HUES64 (cell line): Measurements from ENCODE around the gene MGA. TPM values are rescaled to one million over a fixed set of nuclear protein-coding genes. Genes with fewer than 3 reads are reported as not detected.
A peak's percentile ranks its signal among the peaks of the same experiment; 100 is the strongest.

Experiments used
- H3K27ac ChIP-seq: 2 replicates; pipeline ENCODE4 v1.7.0; 2013; ENCODE audit warnings: low read depth, low read length, inconsistent platforms
- H3K27me3 ChIP-seq: 2 replicates; pipeline ENCODE4 v1.6.1; 2013; ENCODE audit warnings: mild to moderate bottlenecking, low read length; ENCODE audit not compliant: insufficient read depth
- H3K36me3 ChIP-seq: 2 replicates; pipeline ENCODE4 v1.6.1; 2013; ENCODE audit warnings: mild to moderate bottlenecking, low read length; ENCODE audit not compliant: insufficient read depth
- H3K4me1 ChIP-seq: 2 replicates; pipeline ENCODE4 v1.6.1; 2013; ENCODE audit warnings: mild to moderate bottlenecking, low read length, moderate library complexity; ENCODE audit not compliant: insufficient read depth
- H3K4me3 ChIP-seq: 2 replicates; pipeline ENCODE4 v1.5.1; 2013; ENCODE audit warnings: mild to moderate bottlenecking, low read length, moderate library complexity
- H3K9ac ChIP-seq: 2 replicates; pipeline ENCODE4 v1.6.1; 2013; ENCODE audit warnings: mild to moderate bottlenecking, low read depth, low read length
- H3K9me3 ChIP-seq: 2 replicates; pipeline ENCODE4 v1.6.1; 2013; ENCODE audit warnings: low read depth, low read length; ENCODE audit not compliant: insufficient read depth
- WGBS: fragments of 150-250, 120-280 bp; methylation state at CpG from one replicate; pipeline ENCODE4 v1.1.7; 2013; ENCODE audit warnings: missing lambda C conversion rate; 5-methylcytosine and 5-hydroxymethylcytosine counted together
- polyA plus RNA-seq, 2 experiments: library from polyadenylated mRNA; stranded (reverse); fragments of 50-300 nt; gene quantifications; one replicate each; pipeline ENCODE4 v1.2.3, GENCODE V29; 2013

Gene MGA
- 15.5 TPM for polyA plus RNA-seq (2013, experiment 1 of 2)
- polyA plus RNA-seq (2013, experiment 2 of 2) = 19.4 TPM

- Histone ChIP-seq H3K9me3 (no peaks in the 10 kb centered on the region), H3K4me3 (peak within 1 kb of the TSS; percentile 69), H3K9ac (peak within 1 kb of the TSS; percentile 80), H3K36me3 (no peaks in the 10 kb centered on the region), H3K4me1 (peaks cover 14% of the 10 kb centered on the region), H3K27ac (peak within 1 kb of the TSS; percentile 89), H3K27me3 (peaks cover 28% of the 10 kb centered on the region)
- WGBS = under 1% methylated on average over 93 of the region's 93 CpGs
Measured at GRCh38 chr15:41660235-41661077, at the start of gene MGA. MGA (plus strand) TSS chr15:41660405.

GRCh38 chr15:41620536-41621199, 39.5 kb upstream of the MGA start:
- 13% methylated on average over 15 of the region's 18 CpGs for WGBS
- peaks cover 7% of the 10 kb centered on the region; the same call in 1 of the 2 replicates for H3K9me3 ChIP-seq
- H3K9ac ChIP-seq = peak overlapping the region; percentile 74; the same call in 1 of the 2 replicates
- H3K36me3 ChIP-seq = no peaks in the 10 kb centered on the region
- H3K27ac ChIP-seq = peak overlapping the region; percentile 83; the same call in 1 of the 2 replicates
- H3K4me3 ChIP-seq = peak overlapping the region; percentile 46
- H3K4me1 ChIP-seq = peaks cover 8% of the 10 kb centered on the region
- peaks cover 23% of the 10 kb centered on the region; the same call in 1 of the 2 replicates for H3K27me3 ChIP-seq

GRCh38 chr15:41621200-41622193, 38.7 kb upstream of the MGA start:
- peak overlapping the region; percentile 74 for H3K9ac ChIP-seq
- no peaks in the 10 kb centered on the region for H3K36me3 ChIP-seq
- H3K27me3 ChIP-seq = peaks cover 23% of the 10 kb centered on the region; the same call in 1 of the 2 replicates
- H3K4me1 ChIP-seq = peaks cover 8% of the 10 kb centered on the region
- peak overlapping the region; percentile 46 for H3K4me3 ChIP-seq
- peak overlapping the region; percentile 83; the same call in 1 of the 2 replicates for H3K27ac ChIP-seq
- H3K9me3 ChIP-seq = peaks cover 7% of the 10 kb centered on the region; the same call in 1 of the 2 replicates
- 4% methylated on average over 104 of the region's 104 CpGs for WGBS

GRCh38 chr15:41622901-41623300, 37.3 kb upstream of the MGA start:
- 100% methylated on average over 2 of the region's 4 CpGs for WGBS
- Histone ChIP-seq H3K9ac (no peak overlapping the region), H3K9me3 (0 out of 2 replicates have a peak, but pooled peaks cover 2% of the 10 kb centered on the region), H3K36me3 (no peaks in the 10 kb centered on the region), H3K27me3 (peaks cover 23% of the 10 kb centered on the region; the same call in 1 of the 2 replicates), H3K27ac (no peak overlapping the region), H3K4me3 (no peak overlapping the region), H3K4me1 (peaks cover 8% of the 10 kb centered on the region)

- Histone ChIP-seq H3K27ac (no peak overlapping the region), H3K27me3 (peaks cover 6% of the 10 kb centered on the region; the same call in 1 of the 2 replicates), H3K36me3 (no peaks in the 10 kb centered on the region), H3K4me1 (peaks cover 25% of the 10 kb centered on the region), H3K4me3 (no peak overlapping the region), H3K9me3 (no peaks in the 10 kb centered on the region), H3K9ac (no peak overlapping the region)
- WGBS = 95% methylated on average over 1 of the region's 1 CpG
Measured at GRCh38 chr15:41627203-41627602, 33.0 kb upstream of the MGA start.

GRCh38 chr15:41629463-41629862, 30.7 kb upstream of the MGA start:
- Histone ChIP-seq H3K27ac (no peak overlapping the region), H3K9me3 (no peaks in the 10 kb centered on the region), H3K4me3 (no peak overlapping the region), H3K9ac (no peak overlapping the region; the same call in 1 of the 2 replicates), H3K36me3 (no peaks in the 10 kb centered on the region), H3K27me3 (no peaks in the 10 kb centered on the region), H3K4me1 (peaks cover 34% of the 10 kb centered on the region)
- 90% methylated on average over 4 of the region's 4 CpGs for WGBS

- no peaks in the 10 kb centered on the region for H3K36me3 ChIP-seq
- peaks cover 34% of the 10 kb centered on the region for H3K4me1 ChIP-seq
- H3K27ac ChIP-seq = peak overlapping the region; percentile 51; the same call in 1 of the 2 replicates
- H3K27me3 ChIP-seq = no peaks in the 10 kb centered on the region
- H3K9me3 ChIP-seq = no peaks in the 10 kb centered on the region
- no peak overlapping the region for H3K4me3 ChIP-seq
- peak overlapping the region; percentile 10; the same call in 1 of the 2 replicates for H3K9ac ChIP-seq
- 19% methylated on average over 5 of the region's 5 CpGs for WGBS
Measured at GRCh38 chr15:41629883-41630282, 30.3 kb upstream of the MGA start.

GRCh38 chr15:41630616-41631217, 29.5 kb upstream of the MGA start:
- no peak overlapping the region for H3K4me3 ChIP-seq
- H3K27me3 ChIP-seq = no peaks in the 10 kb centered on the region

GRCh38 chr15:41631880-41632470, 28.2 kb upstream of the MGA start:
- no peak overlapping the region for H3K9ac ChIP-seq
- 93% methylated on average over 3 of the region's 3 CpGs for WGBS

More at GRCh38 chr15:41630616-41631217, 29.5 kb upstream of the MGA start:
- no peak overlapping the region for H3K9ac ChIP-seq
- no peak overlapping the region for H3K27ac ChIP-seq
- H3K4me1 ChIP-seq = peaks cover 34% of the 10 kb centered on the region
- 100% methylated on average over 1 of the region's 3 CpGs for WGBS
- no peaks in the 10 kb centered on the region for H3K36me3 ChIP-seq
- no peaks in the 10 kb centered on the region for H3K9me3 ChIP-seq

GRCh38 chr15:41633609-41634008, 26.6 kb upstream of the MGA start:
- no peaks in the 10 kb centered on the region for H3K36me3 ChIP-seq
- peaks cover 34% of the 10 kb centered on the region for H3K4me1 ChIP-seq
- 84% methylated on average over 4 of the region's 4 CpGs for WGBS
- H3K27me3 ChIP-seq = no peaks in the 10 kb centered on the region
- H3K27ac ChIP-seq = no peak overlapping the region
- no peak overlapping the region for H3K9ac ChIP-seq
- no peaks in the 10 kb centered on the region for H3K9me3 ChIP-seq
- H3K4me3 ChIP-seq = no peak overlapping the region

More at GRCh38 chr15:41631880-41632470, 28.2 kb upstream of the MGA start:
- H3K27me3 ChIP-seq = no peaks in the 10 kb centered on the region
- peaks cover 34% of the 10 kb centered on the region for H3K4me1 ChIP-seq
- no peaks in the 10 kb centered on the region for H3K9me3 ChIP-seq
- H3K36me3 ChIP-seq = no peaks in the 10 kb centered on the region
- H3K27ac ChIP-seq = no peak overlapping the region
- no peak overlapping the region for H3K4me3 ChIP-seq
